K562 (cell line): ENCODE measurements around the gene C1orf105. TPM values are rescaled to one million over a fixed set of nuclear protein-coding genes. Genes with fewer than 3 reads are reported as not detected.
A peak's percentile ranks its signal among the peaks of the same experiment; 100 is the strongest.

Source experiments
- ATAC-seq: fragments of 200-7000 bp; cut with Tn5 transposase; 3 replicates; pipeline ENCODE4 v1.9.1; 2020; ENCODE audit warnings: moderate library complexity
- BruUV-seq: library from RNA; stranded (reverse); fragments of 400-500 nt; replicated peaks from 2 replicates; lab custom pipeline; 2021; lab: Mats Ljungman, UMichigan
- CTCF ChIA-PET: fragments of 300-600 bp; formaldehyde crosslinking; extraction: SDS; loops from one replicate; lab custom pipeline; 2021; ENCODE audit warnings: low intra/inter-chr PET ratio; lab: Yijun Ruan, JAX
- POLR2A ChIA-PET: fragments of 300-600, 350-650 bp; sonication (Branson Sonifier 250); formaldehyde crosslinking; extraction: SDS; loops from one replicate; lab custom pipeline; 2021; ENCODE audit warnings: antibody characterized with exemption, inconsistent platforms; lab: Yijun Ruan, JAX
- DNase-seq, 4 experiments: peaks; one replicate each; pipeline versions ENCODE4 v3.0.0 to v3.0.0-alpha.2; 2011 to 2018; ENCODE audit warnings: low spot score in 3 of 4, mixed read lengths in 3 of 4; ENCODE audit errors: extremely low read depth in 1 of 4
- FAIRE-seq: peaks from 2 replicates; lab custom pipeline; 2011; peaks lifted over from hg19 to GRCh38; lab: Jason Lieb, UNC
- H2AFZ ChIP-seq: 2 replicates; pipeline ENCODE4 v1.6.0; 2011; ENCODE audit warnings: low read depth, low read length, control low read depth, inconsistent platforms
- H3K27ac ChIP-seq: fragments of 200-600 bp; 3 replicates; pipeline ENCODE4 v1.8.0; 2011; ENCODE audit warnings: low read depth, mild to moderate bottlenecking, control low read depth, inconsistent platforms, low read length, moderate library complexity, mixed read lengths; ENCODE audit errors: extremely low read depth
- H3K27me3 ChIP-seq, 2 experiments: fragments of 300-600 bp in 1 of 2; 2 replicates in 1 of 2; 3 replicates in 1 of 2; pipeline versions ENCODE4 v1.6.0 to v1.8.0; 2011; ENCODE audit warnings: inconsistent platforms in 2 of 2, low read length in 2 of 2, mild to moderate bottlenecking in 1 of 2, mixed read lengths in 1 of 2, moderate library complexity in 1 of 2; ENCODE audit not compliant: control insufficient read depth in 2 of 2, insufficient read depth in 2 of 2
- H3K36me3 ChIP-seq: fragments of 300-600 bp; 3 replicates; pipeline ENCODE4 v1.8.0; 2011; ENCODE audit warnings: mild to moderate bottlenecking, low read length, inconsistent platforms; ENCODE audit not compliant: control insufficient read depth, insufficient read depth
- H3K4me1 ChIP-seq, 2 experiments: fragments of 200-600 bp in 1 of 2; replicated peaks in 1 of 2; 2 replicates in 1 of 2; 3 replicates in 1 of 2; pipeline versions ENCODE4 v1.5.1 to v1.8.0; 2011; ENCODE audit warnings: inconsistent platforms in 2 of 2, low read length in 2 of 2, mild to moderate bottlenecking in 1 of 2, mixed read lengths in 1 of 2, moderate library complexity in 1 of 2; ENCODE audit not compliant: control insufficient read depth in 2 of 2, insufficient read depth in 2 of 2
- H3K4me2 ChIP-seq: 2 replicates; pipeline ENCODE4 v1.6.1; 2011; ENCODE audit warnings: low read length, control low read depth, inconsistent platforms, mixed read lengths; ENCODE audit not compliant: insufficient read depth
- H3K4me3 ChIP-seq: fragments of 200-600 bp; sonication (generic), shearing (Covaris generic); 2 replicates; pipeline ENCODE4 v1.5.1; 2016; ENCODE audit warnings: control low read depth, inconsistent platforms
- H3K79me2 ChIP-seq: fragments of 200-600 bp; 3 replicates; pipeline ENCODE4 v1.8.0; 2011; ENCODE audit warnings: low read length, inconsistent platforms; ENCODE audit not compliant: control insufficient read depth, insufficient read depth
- H3K9ac ChIP-seq, 2 experiments: 2 replicates each; pipeline versions ENCODE4 v1.6.0 to v1.6.1; 2011; ENCODE audit warnings: low read depth in 2 of 2, low read length in 2 of 2, control low read depth in 1 of 2, inconsistent platforms in 1 of 2, mild to moderate bottlenecking in 1 of 2, mixed read lengths in 1 of 2; ENCODE audit not compliant: insufficient read depth in 1 of 2
- H3K9me1 ChIP-seq: one replicate; pipeline ENCODE4 v1.6.0; 2011; ENCODE audit warnings: inconsistent platforms, mild to moderate bottlenecking, low read length, moderate library complexity; ENCODE audit not compliant: control insufficient read depth, insufficient read depth
- H3K9me3 ChIP-seq: replicated peaks from 2 replicates; pipeline ENCODE4 v1.5.1; 2011; ENCODE audit warnings: low read depth, low read length, inconsistent platforms; ENCODE audit not compliant: control insufficient read depth, insufficient read depth
- H4K20me1 ChIP-seq: replicated peaks from 2 replicates; pipeline ENCODE4 v1.6.1; 2011; ENCODE audit warnings: low read length, inconsistent platforms, mixed read lengths; ENCODE audit not compliant: control insufficient read depth, insufficient read depth
- ATF7 ChIP-seq: fragments of 450-650 bp; IDR thresholded peaks from 2 replicates; pipeline ENCODE4 v1.7.1; 2014; ENCODE audit warnings: mild to moderate bottlenecking, moderate library complexity
- KLF10 ChIP-seq: fragments of 250-450 bp; sonication (Bioruptor Pico); IDR thresholded peaks from 2 replicates; pipeline ENCODE4 v1.6.1; 2021; ENCODE audit warnings: matching md5 sums
- MEF2A ChIP-seq: IDR thresholded peaks from 2 replicates; pipeline ENCODE4 v1.6.1; 2011; ENCODE audit warnings: low read depth, mild to moderate bottlenecking, low read length, moderate library complexity; ENCODE audit not compliant: control insufficient read depth
- PHB2 ChIP-seq: fragments of 450-650 bp; IDR thresholded peaks from 2 replicates; pipeline ENCODE4 v1.6.1; 2017; ENCODE audit warnings: low read depth
- WGBS: fragments of 100-300 bp; shearing (Covaris generic); methylation state at CpG from one replicate; pipeline ENCODE4 v1.1.6; 2016; ENCODE audit warnings: low coverage, mixed read lengths; ENCODE audit not compliant: insufficient coverage; ENCODE audit errors: missing lambda C conversion rate; 5-methylcytosine and 5-hydroxymethylcytosine counted together
- in situ Hi-C: fragments of 300-500 bp; cut with MboI; formaldehyde crosslinking; loops from 4 replicates; pipeline ENCODE4 v1.15.0; 2018; ENCODE audit warnings: inconsistent platforms, mixed read lengths
- intact Hi-C: fragments of 100-400 bp; cut with micrococcal nuclease; formaldehyde crosslinking; loops from 2 replicates; pipeline ENCODE4 v1.14.2; 2022
- polyA plus RNA-seq, 8 experiments: library from polyadenylated mRNA; depleted of rRNA in 4 of 8; stranded (reverse) in 5 of 8; unstranded in 3 of 8; fragments of >200 nt; fragmentation: Nextera tagmentation in 2 of 8; fragmentation: Illumina TruSeq in 1 of 8; extraction: Ambion mirVana in 2 of 8; extraction: Trizol in 1 of 8; gene quantifications; 2 replicates each; pipeline versions ENCODE4 v1.2.1 to v1.2.3, GENCODE V29; 2011 to 2014; ENCODE audit warnings: inconsistent platforms in 1 of 8, missing spikeins in 1 of 8
- total RNA-seq, 7 experiments: library from RNA; depleted of rRNA in 6 of 7; stranded (reverse); fragments of >200 nt in 6 of 7; fragmentation: Illumina TruSeq in 2 of 7; extraction: Trizol in 2 of 7; gene quantifications; 2 replicates each; pipeline versions ENCODE4 v1.2.1 to v1.2.3, GENCODE V29; 2011 to 2021; ENCODE audit warnings: low replicate concordance in 1 of 7
- TF ChIP-seq, protein P1 (sequence below): fragments of 250-450 bp; sonication (Bioruptor Pico); IDR thresholded peaks from 2 replicates; pipeline ENCODE4 v1.4.0; 2020; ENCODE audit warnings: mild to moderate bottlenecking, moderate library complexity
- TF ChIP-seq, protein P2 (sequence below): sonication (generic); formaldehyde crosslinking; IDR thresholded peaks from 2 replicates; pipeline ENCODE4 v1.8.0; 2022; ENCODE audit warnings: mild to moderate bottlenecking, missing genetic modification reagents
- TF ChIP-seq, protein P3 (sequence below), 2 experiments: IDR thresholded peaks in 1 of 2; conservative IDR thresholded peaks in 1 of 2; 2 replicates each; pipeline ENCODE4 v1.6.1; 2016; ENCODE audit warnings: low read depth in 2 of 2, mild to moderate bottlenecking in 1 of 2, missing compliant biosample characterization in 1 of 2, missing genetic modification characterization in 1 of 2, moderate library complexity in 1 of 2

The C1orf105 gene
- total and polyA plus RNA-seq, 9 of the 15 experiments (the other 6 are each of a cell fraction or from before 2014, with no cell fraction given) = 0.08 TPM; not detected in 8

DNA sequence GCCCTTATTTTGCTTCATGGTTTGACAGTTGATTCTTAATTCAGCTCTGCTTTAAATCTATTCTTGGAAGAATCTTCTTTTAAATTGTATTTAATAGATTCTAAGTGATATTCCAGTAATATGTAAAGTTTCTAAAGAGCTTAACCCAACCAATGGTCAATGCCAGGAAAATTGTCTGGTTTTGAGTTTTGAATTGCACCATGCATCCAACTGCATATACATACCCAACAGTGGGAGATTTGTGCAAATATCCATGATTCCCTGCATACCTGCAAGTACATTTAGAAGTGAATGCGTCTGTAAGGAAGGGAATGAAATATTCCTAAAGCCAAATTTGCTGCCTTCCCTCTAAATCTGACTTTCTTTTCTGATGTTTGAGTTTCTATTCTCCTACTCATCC is 35.8 kb upstream of the C1orf105 start:
- ATAC-seq (no peak), DNase-seq (no peak), FAIRE-seq (peak; percentile 19)
- BruUV-seq = no TSS peak
- Histone ChIP-seq H3K9me3 (no peaks in the 10 kb centered on the region), H3K4me1 (no peaks in the 10 kb centered on the region), H3K36me3 (no peaks in the 10 kb centered on the region), H3K4me2 (no peak overlapping the region), H3K9ac (no peak overlapping the region), H3K27me3 (peaks cover 7 to 15% of the 10 kb centered on the region in 2 experiments; a peak in 3 of 5 replicates), H3K4me3 (no peak overlapping the region), H3K79me2 (no peaks in the 10 kb centered on the region), H3K9me1 (no peaks in the 10 kb centered on the region), H3K27ac (no peak overlapping the region), H2AFZ (no peak overlapping the region), H4K20me1 (no peaks in the 10 kb centered on the region)
- intact Hi-C loops (no loop called here), in situ Hi-C loops (no loop called here)
- ChIA-PET CTCF (no interaction called here), POLR2A (interaction anchor here (1.4 kb wide), 2 partner anchors 10 to 18 kb away, joined by 4 to 5 read pairs; no protein-coding TSS in a partner anchor)
- 4% methylated on average over 1 of the region's 1 CpG for WGBS
- no peak for TF ChIP-seq ATF7
- TF ChIP-seq KLF10 (CRISPR knock-in tag) = no peak
- TF ChIP-seq, protein P1, sequence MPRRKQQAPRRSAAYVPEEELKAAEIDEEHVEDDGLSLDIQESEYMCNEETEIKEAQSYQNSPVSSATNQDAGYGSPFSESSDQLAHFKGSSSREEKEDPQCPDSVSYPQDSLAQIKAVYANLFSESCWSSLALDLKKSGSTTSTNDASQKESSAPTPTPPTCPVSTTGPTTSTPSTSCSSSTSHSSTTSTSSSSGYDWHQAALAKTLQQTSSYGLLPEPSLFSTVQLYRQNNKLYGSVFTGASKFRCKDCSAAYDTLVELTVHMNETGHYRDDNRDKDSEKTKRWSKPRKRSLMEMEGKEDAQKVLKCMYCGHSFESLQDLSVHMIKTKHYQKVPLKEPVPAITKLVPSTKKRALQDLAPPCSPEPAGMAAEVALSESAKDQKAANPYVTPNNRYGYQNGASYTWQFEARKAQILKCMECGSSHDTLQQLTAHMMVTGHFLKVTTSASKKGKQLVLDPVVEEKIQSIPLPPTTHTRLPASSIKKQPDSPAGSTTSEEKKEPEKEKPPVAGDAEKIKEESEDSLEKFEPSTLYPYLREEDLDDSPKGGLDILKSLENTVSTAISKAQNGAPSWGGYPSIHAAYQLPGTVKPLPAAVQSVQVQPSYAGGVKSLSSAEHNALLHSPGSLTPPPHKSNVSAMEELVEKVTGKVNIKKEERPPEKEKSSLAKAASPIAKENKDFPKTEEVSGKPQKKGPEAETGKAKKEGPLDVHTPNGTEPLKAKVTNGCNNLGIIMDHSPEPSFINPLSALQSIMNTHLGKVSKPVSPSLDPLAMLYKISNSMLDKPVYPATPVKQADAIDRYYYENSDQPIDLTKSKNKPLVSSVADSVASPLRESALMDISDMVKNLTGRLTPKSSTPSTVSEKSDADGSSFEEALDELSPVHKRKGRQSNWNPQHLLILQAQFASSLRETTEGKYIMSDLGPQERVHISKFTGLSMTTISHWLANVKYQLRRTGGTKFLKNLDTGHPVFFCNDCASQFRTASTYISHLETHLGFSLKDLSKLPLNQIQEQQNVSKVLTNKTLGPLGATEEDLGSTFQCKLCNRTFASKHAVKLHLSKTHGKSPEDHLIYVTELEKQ (CRISPR knock-in tag) = no peak
- TF ChIP-seq PHB2 = no peak
- no peak for TF ChIP-seq MEF2A
- TF ChIP-seq, protein P2, sequence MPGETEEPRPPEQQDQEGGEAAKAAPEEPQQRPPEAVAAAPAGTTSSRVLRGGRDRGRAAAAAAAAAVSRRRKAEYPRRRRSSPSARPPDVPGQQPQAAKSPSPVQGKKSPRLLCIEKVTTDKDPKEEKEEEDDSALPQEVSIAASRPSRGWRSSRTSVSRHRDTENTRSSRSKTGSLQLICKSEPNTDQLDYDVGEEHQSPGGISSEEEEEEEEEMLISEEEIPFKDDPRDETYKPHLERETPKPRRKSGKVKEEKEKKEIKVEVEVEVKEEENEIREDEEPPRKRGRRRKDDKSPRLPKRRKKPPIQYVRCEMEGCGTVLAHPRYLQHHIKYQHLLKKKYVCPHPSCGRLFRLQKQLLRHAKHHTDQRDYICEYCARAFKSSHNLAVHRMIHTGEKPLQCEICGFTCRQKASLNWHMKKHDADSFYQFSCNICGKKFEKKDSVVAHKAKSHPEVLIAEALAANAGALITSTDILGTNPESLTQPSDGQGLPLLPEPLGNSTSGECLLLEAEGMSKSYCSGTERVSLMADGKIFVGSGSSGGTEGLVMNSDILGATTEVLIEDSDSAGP = no peak
- TF ChIP-seq, protein P3, sequence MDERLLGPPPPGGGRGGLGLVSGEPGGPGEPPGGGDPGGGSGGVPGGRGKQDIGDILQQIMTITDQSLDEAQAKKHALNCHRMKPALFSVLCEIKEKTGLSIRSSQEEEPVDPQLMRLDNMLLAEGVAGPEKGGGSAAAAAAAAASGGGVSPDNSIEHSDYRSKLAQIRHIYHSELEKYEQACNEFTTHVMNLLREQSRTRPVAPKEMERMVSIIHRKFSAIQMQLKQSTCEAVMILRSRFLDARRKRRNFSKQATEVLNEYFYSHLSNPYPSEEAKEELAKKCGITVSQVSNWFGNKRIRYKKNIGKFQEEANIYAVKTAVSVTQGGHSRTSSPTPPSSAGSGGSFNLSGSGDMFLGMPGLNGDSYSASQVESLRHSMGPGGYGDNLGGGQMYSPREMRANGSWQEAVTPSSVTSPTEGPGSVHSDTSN (CRISPR knock-in tag; IDR thresholded peaks at IDR 0.05; ENCODE audit: low read depth) = no peak
- TF ChIP-seq, protein P3 (tag; conservative IDR thresholded peaks at IDR 0.05; ENCODE audit: low read depth) = no peak
